ENCODE data around the gene KRTAP6-3.

GRCh38 chr21:30612132-30612531 lies 19.9 kb downstream of the KRTAP6-3 start:
- TF ChIP-seq CTCF (IDR thresholded peaks at IDR 0.05; ENCODE audit: insufficient read depth, low read depth, low read length) (no peak), EZH2 (IDR thresholded peaks at IDR 0.05; ENCODE audit: insufficient read depth, low read length) (no peak)
